Stimulated activated CD4-positive, alpha-beta T cell treated with anti-CD3 and anti-CD28 coated beads, TNF-alpha, amount 100 ng/mL, for 1 hour (primary cell): Measurements from ENCODE around the gene MXRA5.
"Not testable (repeated sequence)": the region's sequence is repeated elsewhere in the genome, so short reads cannot be mapped to it uniquely, and the experiment has no call there.

Experiments used
- DNase-seq, 3 donors: peaks; one replicate each; pipeline ENCODE4 v3.0.0-alpha.2; 2020; ENCODE audit warnings: low read depth in 3 of 3, low spot score in 1 of 3

MXRA5 gene

GRCh38 chrX:3345281-3346191 is 916 bp downstream of the MXRA5 start:
- DNase-seq = no peak

- not testable (repeated sequence) for DNase-seq
Observed at GRCh38 chrX:3343569-3343968, 2.9 kb downstream of the MXRA5 start.

GRCh38 chrX:3340016-3340415 is 6.4 kb downstream of the MXRA5 start:
- DNase-seq = no peak

GRCh38 chrX:3326681-3327080 is 19.8 kb downstream of the MXRA5 start:
- DNase-seq = no peak

- DNase-seq = no peak
Observed at GRCh38 chrX:3320471-3321046, 25.9 kb downstream of the MXRA5 start.

GRCh38 chrX:3317191-3317718 is 29.2 kb downstream of the MXRA5 start:
- no peak for DNase-seq

- no peak for DNase-seq
Observed at GRCh38 chrX:3312109-3312508, 34.3 kb downstream of the MXRA5 start.

- DNase-seq = no peak
Observed at GRCh38 chrX:3307881-3308280, 38.6 kb downstream of the MXRA5 start.

- no peak for DNase-seq
Observed at GRCh38 chrX:3299636-3300035, 46.8 kb downstream of the MXRA5 start.

- DNase-seq = no peak
Observed at GRCh38 chrX:3295731-3296130, 50.7 kb downstream of the MXRA5 start.

GRCh38 chrX:3293251-3293650 is 53.2 kb downstream of the MXRA5 start:
- DNase-seq = no peak

- DNase-seq = no peak
Observed at GRCh38 chrX:3290561-3290960, 55.9 kb downstream of the MXRA5 start.

GRCh38 chrX:3286196-3286945 is 60.1 kb downstream of the MXRA5 start:
- no peak for DNase-seq

- no peak for DNase-seq
Observed at GRCh38 chrX:3280706-3281105, 65.7 kb downstream of the MXRA5 start.

- not testable (repeated sequence) for DNase-seq
Observed at GRCh38 chrX:3273668-3274067, 72.8 kb downstream of the MXRA5 start.

- DNase-seq = no peak
Observed at GRCh38 chrX:3271834-3272186, 74.6 kb downstream of the MXRA5 start.

- no peak for DNase-seq
Observed at GRCh38 chrX:3271183-3271833, 75.1 kb downstream of the MXRA5 start.

- no peak for DNase-seq
Observed at GRCh38 chrX:3268829-3269228, 77.6 kb downstream of the MXRA5 start.

- DNase-seq = no peak
Observed at GRCh38 chrX:3263681-3264126, 82.7 kb downstream of the MXRA5 start.

GRCh38 chrX:3262901-3263300 is 83.6 kb downstream of the MXRA5 start:
- DNase-seq = no peak
